ENCODE data around the gene KIF25. TPM values are rescaled to one million over a fixed set of nuclear protein-coding genes. Genes with fewer than 3 reads are reported as not detected.
A peak's percentile ranks its signal among the peaks of the same experiment; 100 is the strongest.

Gene KIF25
- total RNA-seq, 4 donors from 2014 or later: 0.26 TPM; not detected in 3

DNA sequence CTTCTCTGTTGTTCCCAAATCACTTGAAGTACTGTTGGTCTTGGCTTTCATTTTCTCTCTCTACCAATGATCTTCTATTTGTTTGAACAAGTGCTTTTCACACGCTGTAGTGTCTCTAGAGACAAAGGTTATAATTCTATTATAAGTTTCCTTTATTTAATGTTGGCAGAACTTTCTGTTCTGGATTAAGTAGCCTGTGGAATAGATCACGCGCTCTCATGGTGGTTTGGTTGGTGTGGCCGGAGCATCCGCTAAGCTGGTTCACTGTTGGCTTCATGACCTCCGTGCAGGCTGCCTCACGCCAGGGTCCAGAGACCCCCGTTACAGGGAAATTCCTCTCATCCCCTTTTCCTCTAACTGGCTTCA is 30.9 kb upstream of the KIF25 start:
- intact Hi-C loops (cut with DNase I): no loop called here
- TF ChIP-seq, protein P1, sequence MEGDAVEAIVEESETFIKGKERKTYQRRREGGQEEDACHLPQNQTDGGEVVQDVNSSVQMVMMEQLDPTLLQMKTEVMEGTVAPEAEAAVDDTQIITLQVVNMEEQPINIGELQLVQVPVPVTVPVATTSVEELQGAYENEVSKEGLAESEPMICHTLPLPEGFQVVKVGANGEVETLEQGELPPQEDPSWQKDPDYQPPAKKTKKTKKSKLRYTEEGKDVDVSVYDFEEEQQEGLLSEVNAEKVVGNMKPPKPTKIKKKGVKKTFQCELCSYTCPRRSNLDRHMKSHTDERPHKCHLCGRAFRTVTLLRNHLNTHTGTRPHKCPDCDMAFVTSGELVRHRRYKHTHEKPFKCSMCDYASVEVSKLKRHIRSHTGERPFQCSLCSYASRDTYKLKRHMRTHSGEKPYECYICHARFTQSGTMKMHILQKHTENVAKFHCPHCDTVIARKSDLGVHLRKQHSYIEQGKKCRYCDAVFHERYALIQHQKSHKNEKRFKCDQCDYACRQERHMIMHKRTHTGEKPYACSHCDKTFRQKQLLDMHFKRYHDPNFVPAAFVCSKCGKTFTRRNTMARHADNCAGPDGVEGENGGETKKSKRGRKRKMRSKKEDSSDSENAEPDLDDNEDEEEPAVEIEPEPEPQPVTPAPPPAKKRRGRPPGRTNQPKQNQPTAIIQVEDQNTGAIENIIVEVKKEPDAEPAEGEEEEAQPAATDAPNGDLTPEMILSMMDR (IDR thresholded peaks at IDR 0.05): no peak
- no peak for TF ChIP-seq POLR2A (IDR thresholded peaks at IDR 0.05)
- H3K4me1 ChIP-seq: no peaks in the 10 kb centered on the region
- H3K9me3 ChIP-seq: no peaks in the 10 kb centered on the region
- H3K4me3 ChIP-seq: no peak overlapping the region
- no peaks in the 10 kb centered on the region for H3K27me3 ChIP-seq
- H3K27ac ChIP-seq: no peak overlapping the region
- peaks cover 0 to 99% (median 23%) of the 10 kb centered on the region in 3 donors for H3K36me3 ChIP-seq
- WGBS, 2 donors: 82 to 92% methylated on average over 8 of the region's 8 CpGs
- DNase-seq: no peak

DNA sequence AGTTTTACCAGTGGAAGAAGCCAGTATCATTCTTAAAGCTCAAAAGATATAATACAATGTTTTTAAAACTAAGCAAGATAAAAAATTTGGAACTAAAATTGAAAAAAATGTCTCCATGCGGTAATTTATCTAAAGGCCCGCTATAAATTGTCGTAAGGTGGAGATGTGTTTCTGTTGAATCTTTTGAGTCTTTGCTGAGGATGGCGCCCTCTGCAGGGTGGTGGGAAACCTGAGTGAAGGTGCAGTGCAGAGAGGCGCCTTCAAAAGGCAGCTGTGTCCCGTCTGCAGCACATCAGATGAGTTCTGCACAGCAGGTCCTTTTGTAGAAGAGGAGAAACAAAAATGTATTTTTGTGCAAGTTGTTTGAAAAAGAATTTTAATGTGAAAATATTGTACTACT is 29.4 kb upstream of the KIF25 start:
- TF ChIP-seq, protein P1 (IDR thresholded peaks at IDR 0.05): peak in 5 of 6 experiments; percentile 9 to 46 (median 17)
- TF ChIP-seq POLR2A (IDR thresholded peaks at IDR 0.05): no peak
- H3K27ac ChIP-seq: no peak overlapping the region
- no peaks in the 10 kb centered on the region for H3K27me3 ChIP-seq
- DNase-seq: no peak
- no peaks in the 10 kb centered on the region for H3K9me3 ChIP-seq
- WGBS, 2 donors: 63 to 82% methylated on average over 6 of the region's 6 CpGs
- H3K36me3 ChIP-seq: peaks cover 0 to 91% (median 19%) of the 10 kb centered on the region in 3 donors
- no peaks in the 10 kb centered on the region for H3K4me1 ChIP-seq
- H3K4me3 ChIP-seq: no peak overlapping the region
- intact Hi-C loops (cut with DNase I): no loop called here

DNA sequence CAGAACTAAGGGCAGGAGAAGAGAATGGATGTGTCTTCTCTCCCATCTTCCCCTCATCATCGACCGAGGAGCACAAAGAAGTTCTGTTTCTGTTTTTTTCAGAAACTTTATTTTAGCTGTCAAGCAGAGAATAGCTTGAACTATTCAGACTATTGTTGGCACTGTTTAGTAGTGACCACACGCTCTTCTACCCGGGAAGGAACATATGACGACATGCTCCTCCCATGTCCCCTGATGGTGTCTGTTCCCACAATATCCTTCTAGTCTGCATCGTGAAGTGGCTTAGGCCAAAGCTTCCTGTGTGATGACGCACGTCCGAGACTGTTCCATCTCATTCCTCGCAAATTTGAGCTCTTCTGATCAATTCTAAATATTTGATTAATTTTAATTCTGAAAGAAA is 27.2 kb upstream of the KIF25 start:
- DNase-seq: no peak

DNA sequence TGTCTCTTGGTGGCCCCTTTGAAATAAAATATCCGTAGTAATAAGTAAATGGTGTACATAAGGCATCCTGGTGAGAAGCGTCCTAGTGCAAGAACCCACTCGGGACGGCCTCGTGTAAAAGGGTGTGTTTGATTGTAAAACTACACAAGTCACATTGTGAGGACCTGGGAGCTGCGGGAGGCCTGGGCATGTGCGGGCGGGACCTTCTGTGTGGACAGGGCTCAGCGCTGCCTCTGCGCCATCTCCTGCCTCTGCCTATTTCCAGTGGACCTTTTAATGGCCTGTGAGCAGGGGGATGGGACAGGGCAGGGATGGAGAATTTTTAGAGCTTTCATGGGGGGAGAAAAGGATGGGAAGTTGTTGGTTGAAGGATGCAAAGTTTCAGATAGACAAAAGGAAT is 25.3 kb upstream of the KIF25 start:
- H3K27ac ChIP-seq: no peak overlapping the region
- no peak overlapping the region for H3K4me3 ChIP-seq
- WGBS, 2 donors: 89% methylated on average over 9 to 10 of the region's 10 CpGs
- peaks cover 0 to 9% (median 0%) of the 10 kb centered on the region in 3 donors for H3K4me1 ChIP-seq
- no peak for DNase-seq
- no peak for TF ChIP-seq POLR2A (IDR thresholded peaks at IDR 0.05)
- TF ChIP-seq, protein P1 (IDR thresholded peaks at IDR 0.05): no peak
- peaks cover 0 to 3% (median 0%) of the 10 kb centered on the region in 4 donors for H3K27me3 ChIP-seq
- intact Hi-C loops (cut with DNase I): no loop called here
- no peaks in the 10 kb centered on the region for H3K9me3 ChIP-seq
- H3K36me3 ChIP-seq: peaks cover 0 to 50% (median 3%) of the 10 kb centered on the region in 3 donors

More for the DNA sequence above, 27.2 kb upstream of the KIF25 start:
- 88 to 89% methylated on average over 10 of the region's 10 CpGs for WGBS, 2 donors
- intact Hi-C loops (cut with DNase I): no loop called here
- H3K36me3 ChIP-seq: peaks cover 0 to 70% (median 19%) of the 10 kb centered on the region in 3 donors
- H3K4me3 ChIP-seq: no peak overlapping the region
- no peaks in the 10 kb centered on the region for H3K27me3 ChIP-seq
- no peak for TF ChIP-seq POLR2A (IDR thresholded peaks at IDR 0.05)
- TF ChIP-seq, protein P1 (IDR thresholded peaks at IDR 0.05): no peak
- H3K9me3 ChIP-seq: no peaks in the 10 kb centered on the region
- peaks cover 0 to 8% (median 0%) of the 10 kb centered on the region in 3 donors for H3K4me1 ChIP-seq
- no peak overlapping the region for H3K27ac ChIP-seq

DNA sequence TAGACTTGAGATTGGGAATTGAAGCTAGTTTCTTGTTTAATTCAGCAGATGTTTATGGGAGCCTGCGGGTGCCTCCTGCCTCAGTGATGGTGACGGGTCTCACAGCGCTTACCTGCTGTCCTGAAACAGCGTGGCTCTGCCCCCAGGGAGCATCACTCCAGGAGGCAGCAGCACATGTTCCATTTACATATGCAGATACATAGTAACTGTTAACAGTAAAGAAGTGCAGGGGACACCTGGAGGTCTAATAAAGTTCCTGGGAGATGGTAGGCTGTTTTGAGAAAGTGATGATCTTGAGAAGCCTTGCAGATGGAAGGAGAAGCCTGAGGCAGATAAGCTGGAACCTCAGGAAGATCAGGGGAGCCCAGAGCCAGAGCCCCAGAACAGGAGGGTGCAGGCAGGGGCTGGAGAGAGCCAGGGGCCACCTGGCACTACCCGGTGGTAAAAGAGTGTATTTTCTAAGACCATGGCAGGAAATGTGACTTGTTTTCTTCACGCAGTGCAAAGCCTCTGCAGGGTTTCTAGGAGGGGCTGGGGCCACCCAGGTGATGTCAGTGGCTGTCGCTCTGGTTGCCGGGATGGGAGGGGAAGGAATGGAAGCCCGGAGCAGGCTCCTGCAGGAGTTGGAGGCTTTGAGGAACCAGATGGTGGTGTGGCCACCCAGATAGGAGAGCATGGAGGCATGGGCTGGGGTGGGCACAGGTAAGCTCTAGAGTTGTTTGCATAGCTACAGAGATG is 24.2 kb upstream of the KIF25 start:
- no peak overlapping the region for H3K27ac ChIP-seq
- H3K4me3 ChIP-seq: no peak overlapping the region
- 85 to 89% methylated on average over 9 of the region's 9 CpGs for WGBS, 2 donors
- no peaks in the 10 kb centered on the region for H3K9me3 ChIP-seq
- H3K27me3 ChIP-seq: peaks cover 0 to 3% (median 0%) of the 10 kb centered on the region in 4 donors
- intact Hi-C loops (cut with DNase I): no loop called here
- H3K4me1 ChIP-seq: peaks cover 0 to 9% (median 0%) of the 10 kb centered on the region in 3 donors
- H3K36me3 ChIP-seq: peaks cover 0 to 41% (median 0%) of the 10 kb centered on the region in 3 donors
- TF ChIP-seq POLR2A (IDR thresholded peaks at IDR 0.05): no peak
- TF ChIP-seq, protein P1 (IDR thresholded peaks at IDR 0.05): no peak
- DNase-seq: no peak
